Measurements from ENCODE around the gene STIM1.

The STIM1 gene

GRCh38 chr11:4068962-4069361, 213.5 kb downstream of the STIM1 start:
- no peak for DNase-seq (ENCODE audit: low read depth in 3 of 3)

- no peak for DNase-seq (ENCODE audit: low read depth in 3 of 3)
Measured at GRCh38 chr11:4071325-4071724, 215.9 kb downstream of the STIM1 start.

- no peak for DNase-seq (ENCODE audit: low read depth in 3 of 3)
Measured at GRCh38 chr11:4071914-4072313, 216.4 kb downstream of the STIM1 start.

DNA sequence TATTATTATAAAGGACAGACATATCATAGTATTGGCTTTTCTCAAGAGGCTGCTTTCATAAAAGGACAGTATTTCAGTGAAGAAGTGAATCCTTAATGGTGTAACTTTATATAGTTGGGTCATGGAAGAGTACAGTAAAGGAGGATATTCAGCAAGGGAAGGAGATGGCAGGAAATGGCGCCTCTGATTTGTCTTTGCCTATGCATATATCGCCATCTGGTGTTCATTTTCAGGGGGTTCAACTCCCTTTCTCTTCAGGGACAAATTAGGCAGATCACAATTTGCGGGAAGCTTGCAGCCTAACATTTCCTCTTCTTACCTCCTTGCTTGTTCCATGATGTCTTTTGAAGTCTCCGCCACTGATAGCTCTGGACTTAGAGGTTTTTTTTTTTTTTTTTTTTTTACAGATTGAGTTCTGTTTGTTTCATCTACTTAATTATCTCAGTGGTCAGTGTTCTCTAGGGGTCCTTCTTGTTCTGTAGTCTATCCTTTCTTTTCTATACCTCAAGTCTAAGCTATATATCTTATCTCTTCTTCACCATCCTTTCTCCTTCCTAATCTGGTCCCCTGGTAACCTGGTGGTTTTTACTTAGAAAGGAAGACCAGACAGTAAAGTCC, 217.3 kb downstream of the STIM1 start:
- peak in 1 of 3 experiments; percentile 45 for DNase-seq (ENCODE audit: low read depth in 3 of 3)

- no peak for DNase-seq (ENCODE audit: low read depth in 3 of 3)
Measured at GRCh38 chr11:4074266-4074665, 218.8 kb downstream of the STIM1 start.

DNA sequence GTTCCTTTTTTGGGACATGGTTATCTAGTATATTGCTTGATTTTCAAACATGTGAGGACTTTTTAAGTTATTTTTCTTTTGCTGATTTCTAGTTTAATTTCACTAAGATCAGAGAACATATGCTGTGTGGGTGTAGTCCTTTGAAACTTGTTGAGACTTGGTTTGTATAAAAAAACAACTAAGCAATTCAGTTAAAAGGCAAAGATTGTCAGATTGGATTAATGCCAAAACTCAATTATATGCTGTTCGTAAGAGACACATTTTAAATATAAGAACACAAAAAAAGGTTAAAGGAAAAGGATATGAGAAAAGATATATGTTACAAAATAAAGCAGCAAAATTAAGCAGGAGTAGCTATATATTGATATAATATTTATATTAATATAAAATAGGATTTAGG, 221.3 kb downstream of the STIM1 start:
- no peak for DNase-seq (ENCODE audit: low read depth in 3 of 3)

GRCh38 chr11:4083198-4083597, 227.7 kb downstream of the STIM1 start:
- no peak for DNase-seq (ENCODE audit: low read depth in 3 of 3)

GRCh38 chr11:4084406-4085125, 229.1 kb downstream of the STIM1 start:
- no peak for DNase-seq (ENCODE audit: low read depth in 3 of 3)

GRCh38 chr11:4085575-4085974, 230.1 kb downstream of the STIM1 start:
- DNase-seq (ENCODE audit: low read depth in 3 of 3): no peak

- no peak for DNase-seq (ENCODE audit: low read depth in 3 of 3)
Measured at GRCh38 chr11:4086575-4087353, 231.3 kb downstream of the STIM1 start.

DNA sequence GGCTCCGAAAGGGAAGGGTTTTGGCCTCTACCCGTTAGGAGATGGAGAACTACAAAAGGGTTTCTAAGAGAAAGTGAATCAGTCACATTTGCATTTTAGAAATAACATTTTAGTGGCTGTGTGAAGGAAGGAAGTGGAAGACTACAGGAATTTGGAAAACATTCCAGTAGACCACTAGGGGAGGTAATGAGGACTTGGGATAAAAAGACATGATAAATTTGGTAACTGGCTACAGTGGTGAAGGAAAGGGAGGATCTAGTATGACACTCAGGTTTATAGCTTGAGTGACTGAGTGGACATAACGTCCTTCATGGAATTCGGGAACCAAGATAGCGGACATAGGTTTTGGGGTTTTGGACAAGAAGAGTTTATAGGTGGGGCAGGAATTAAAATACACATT, 232.1 kb downstream of the STIM1 start:
- DNase-seq (ENCODE audit: low read depth in 3 of 3): no peak

DNA sequence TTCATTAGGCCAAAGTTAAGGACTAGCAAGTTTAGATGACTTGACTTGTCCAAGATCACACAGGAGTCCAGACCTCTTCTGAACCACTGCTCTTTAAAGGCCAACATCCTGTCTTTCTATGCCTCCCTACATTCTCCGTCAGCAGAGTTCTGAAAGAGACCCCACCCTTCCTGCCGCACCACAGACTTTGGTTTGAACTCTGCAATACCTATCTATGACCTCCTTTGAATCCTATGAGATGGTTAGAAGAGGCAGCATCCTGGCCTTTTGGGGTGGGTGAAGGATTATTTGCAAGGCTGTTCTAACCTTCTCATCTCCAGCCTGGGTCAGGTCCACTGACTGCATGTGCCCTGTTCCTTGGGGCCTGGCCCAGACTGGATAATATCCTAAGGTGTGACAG, 234.8 kb downstream of the STIM1 start:
- DNase-seq (ENCODE audit: low read depth in 3 of 3): no peak

DNA sequence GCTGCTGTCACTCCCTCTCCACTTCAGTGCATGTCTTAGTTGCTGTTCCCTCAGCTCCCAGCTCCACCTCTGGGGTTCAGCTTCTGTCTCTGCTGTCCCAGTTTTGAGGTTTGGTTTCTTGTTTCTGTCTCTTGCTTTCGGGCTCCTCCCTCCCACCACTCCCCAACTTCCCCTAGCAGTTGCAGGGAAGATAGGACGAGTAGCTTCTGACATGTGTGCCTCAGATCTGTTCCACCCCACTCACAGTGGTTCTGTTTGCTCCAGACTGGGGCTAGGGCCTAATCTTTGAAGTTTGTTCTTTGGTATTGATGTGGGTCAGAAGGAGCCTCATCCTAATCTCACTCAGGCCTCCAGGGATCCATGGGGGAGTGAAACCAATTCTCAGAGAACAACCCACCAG, 236.6 kb downstream of the STIM1 start:
- peak in 1 of 3 experiments; percentile 21 for DNase-seq (ENCODE audit: low read depth in 3 of 3)

DNA sequence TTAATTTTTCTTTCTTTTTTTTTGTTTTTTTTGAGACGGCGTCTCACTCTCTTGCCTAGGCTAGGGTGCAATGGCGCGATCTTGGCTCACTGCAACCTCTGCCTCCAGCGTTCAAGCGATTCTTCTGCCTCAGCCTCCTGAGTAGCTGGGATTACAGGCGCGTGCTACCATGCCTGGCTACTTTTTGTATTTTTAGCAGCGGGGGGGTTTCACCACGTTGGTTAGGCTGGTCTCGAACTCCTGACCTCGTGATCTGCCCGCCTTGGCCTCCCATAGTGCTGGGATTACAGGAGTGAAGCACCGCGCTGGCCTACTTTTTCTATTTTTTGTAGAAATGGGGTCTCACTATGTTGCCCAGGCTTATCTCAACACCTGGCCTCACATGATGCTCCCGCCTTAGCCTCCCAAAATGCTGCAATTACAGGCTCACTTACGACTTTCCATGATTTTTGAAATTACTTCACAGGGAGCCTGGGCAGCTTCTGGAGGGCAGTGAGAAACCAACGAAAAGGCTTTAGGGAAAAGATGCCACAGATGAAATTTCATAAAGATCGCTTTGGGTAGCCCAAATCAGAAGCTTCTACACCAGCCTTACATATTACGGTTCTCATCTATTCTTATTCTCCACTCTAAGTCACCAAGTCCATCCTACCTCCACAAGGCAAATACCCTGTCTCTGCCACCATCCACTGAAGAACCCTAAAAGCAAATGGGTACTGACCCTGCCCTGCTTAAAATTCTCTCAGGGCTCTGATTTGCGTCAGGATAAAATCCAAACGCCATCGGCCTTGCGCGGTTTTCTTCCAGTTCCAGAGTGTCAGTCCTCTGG, 238.3 kb downstream of the STIM1 start:
- DNase-seq (ENCODE audit: low read depth in 3 of 3): no peak

DNA sequence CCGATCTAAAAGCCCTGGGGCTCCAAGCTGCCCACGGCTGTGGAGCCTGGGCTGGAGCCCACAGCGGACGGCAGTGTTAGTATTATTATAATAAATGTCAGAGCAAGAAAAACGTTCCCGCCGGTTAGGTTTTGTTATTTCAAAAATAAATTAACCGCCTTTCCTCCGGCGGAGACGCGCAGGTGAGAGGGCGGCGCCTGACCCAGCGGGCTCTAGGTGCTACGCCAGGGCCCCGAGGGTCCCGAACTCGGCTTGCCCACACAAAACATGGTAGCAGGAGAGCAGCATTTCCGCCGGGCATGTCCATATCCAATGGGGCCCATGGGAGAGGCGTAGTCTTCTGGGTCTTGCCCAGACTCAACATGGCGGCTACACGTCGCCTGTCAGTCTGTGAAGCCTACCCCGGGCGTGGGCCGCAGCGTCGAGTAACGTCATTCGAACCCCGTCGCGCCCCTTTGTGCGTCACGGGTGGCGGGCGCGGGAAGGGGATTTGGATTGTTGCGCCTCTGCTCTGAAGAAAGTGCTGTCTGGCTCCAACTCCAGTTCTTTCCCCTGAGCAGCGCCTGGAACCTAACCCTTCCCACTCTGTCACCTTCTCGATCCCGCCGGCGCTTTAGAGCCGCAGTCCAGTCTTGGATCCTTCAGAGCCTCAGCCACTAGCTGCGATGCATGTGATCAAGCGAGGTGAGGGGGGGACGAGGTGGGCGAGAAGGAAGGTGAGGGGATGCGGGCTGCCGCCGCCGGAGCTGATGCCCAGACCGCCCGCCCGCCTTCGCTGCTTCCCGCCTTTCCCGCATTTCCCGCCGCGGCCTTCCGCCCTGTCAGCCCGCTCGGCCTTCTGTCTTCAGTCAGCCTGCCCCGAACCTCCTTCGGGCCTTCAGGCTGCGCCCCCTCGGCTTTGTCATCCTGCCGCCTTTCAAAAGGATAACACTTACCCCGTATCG, 239.2 kb downstream of the STIM1 start, which contains the start of gene RRM1:
Gene RRM1 (plus strand): TSS at position 452 of the 944 bp plus-strand sequence. CDS start 214 bp downstream, at position 666.
- DNase-seq (ENCODE audit: low read depth in 3 of 3): peak; percentile 89 to 94 (median 90)

DNA sequence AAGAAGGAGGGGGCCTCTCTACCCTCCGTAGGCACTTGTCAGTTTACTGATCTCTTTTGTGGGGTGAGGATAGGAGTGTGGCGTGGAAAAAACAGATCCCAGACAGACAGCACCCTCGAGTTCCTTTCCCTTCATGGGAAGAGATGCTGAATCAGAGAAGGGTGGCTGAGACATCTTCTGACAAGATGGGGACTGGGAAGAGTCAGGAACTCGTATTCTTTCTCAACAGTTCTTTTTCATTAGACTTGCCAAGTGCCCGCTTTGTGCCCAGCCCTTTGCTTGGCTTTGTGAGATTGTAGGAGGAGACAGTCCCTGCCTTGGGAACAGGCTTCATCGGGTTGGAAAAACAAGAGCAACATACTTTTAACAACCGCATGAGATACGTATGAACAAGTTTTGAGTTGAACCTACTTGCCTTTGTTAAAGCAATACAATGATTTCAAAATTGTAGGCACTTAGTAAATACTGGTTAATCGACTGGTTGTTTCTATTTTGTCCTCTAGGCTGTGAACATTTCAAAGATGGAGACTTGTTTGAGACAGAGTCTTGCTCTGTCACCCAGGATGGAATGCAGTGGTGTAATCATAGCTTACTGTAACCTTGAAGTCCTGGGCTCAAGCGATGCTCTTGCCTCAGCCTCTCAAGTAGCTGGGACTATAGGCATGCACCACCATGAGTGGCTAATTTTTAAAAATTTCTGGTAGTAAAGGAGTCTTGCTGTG, 240.2 kb downstream of the STIM1 start:
- DNase-seq (ENCODE audit: low read depth in 3 of 3): no peak

GRCh38 chr11:4098026-4098621, 242.7 kb downstream of the STIM1 start:
- no peak for DNase-seq (ENCODE audit: low read depth in 3 of 3)

DNA sequence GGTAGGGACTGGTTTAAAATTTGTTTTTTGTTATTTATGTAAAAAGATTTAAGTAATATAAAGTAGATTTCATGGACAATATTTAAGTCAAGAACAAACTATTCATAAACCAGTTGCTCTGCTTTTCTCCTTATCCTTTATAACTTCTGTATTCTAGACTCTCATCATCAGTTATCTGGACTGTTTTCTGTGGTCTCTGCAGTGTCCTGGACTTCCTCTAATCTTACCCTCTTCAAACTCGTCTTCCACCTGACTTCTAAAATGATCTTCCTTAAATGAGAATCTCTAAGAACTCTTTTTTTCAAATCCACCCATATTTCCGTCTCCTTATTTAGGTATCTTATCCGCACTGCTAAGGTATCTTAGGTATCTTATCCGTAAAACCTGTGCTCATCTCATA, 247.2 kb downstream of the STIM1 start:
- DNase-seq (ENCODE audit: low read depth in 3 of 3): no peak

GRCh38 chr11:4103269-4103668, 247.8 kb downstream of the STIM1 start:
- no peak for DNase-seq (ENCODE audit: low read depth in 3 of 3)

GRCh38 chr11:4105916-4106315, 250.5 kb downstream of the STIM1 start:
- DNase-seq (ENCODE audit: low read depth in 3 of 3): no peak
